Coronary artery (tissue), 2 donors: ENCODE data around the gene CLMP.
A peak's percentile ranks its signal among the peaks of the same experiment; 100 is the strongest.

ENCODE experiments used
- DNase-seq: peaks from one replicate; pipeline ENCODE4 v3.0.0-alpha.2; 2017; ENCODE audit warnings: low spot score
- H3K27ac ChIP-seq, 2 donors: fragments of 200-600 bp; sonication (generic); one replicate each; pipeline ENCODE4 v1.5.1; 2016 to 2019
- H3K4me3 ChIP-seq: fragments of 200-600 bp; sonication (generic); 2 replicates; pipeline ENCODE4 v1.5.1; 2016; ENCODE audit warnings: mild to moderate bottlenecking, moderate library complexity
- CTCF ChIP-seq: fragments of 200-600 bp; sonication (generic); IDR thresholded peaks from one replicate; pipeline ENCODE4 v1.5.1; 2019; ENCODE audit warnings: antibody characterized with exemption

CLMP gene

GRCh38 chr11:123200264-123200663, 5.2 kb upstream of the CLMP start:
- no peak for TF ChIP-seq CTCF
- Histone ChIP-seq H3K27ac (no peak overlapping the region), H3K4me3 (no peak overlapping the region)
- no peak for DNase-seq

GRCh38 chr11:123197711-123198110, 2.7 kb upstream of the CLMP start:
- Histone ChIP-seq H3K4me3 (no peak overlapping the region), H3K27ac (no peak overlapping the region)
- TF ChIP-seq CTCF: no peak
- peak; percentile 9 for DNase-seq

DNA sequence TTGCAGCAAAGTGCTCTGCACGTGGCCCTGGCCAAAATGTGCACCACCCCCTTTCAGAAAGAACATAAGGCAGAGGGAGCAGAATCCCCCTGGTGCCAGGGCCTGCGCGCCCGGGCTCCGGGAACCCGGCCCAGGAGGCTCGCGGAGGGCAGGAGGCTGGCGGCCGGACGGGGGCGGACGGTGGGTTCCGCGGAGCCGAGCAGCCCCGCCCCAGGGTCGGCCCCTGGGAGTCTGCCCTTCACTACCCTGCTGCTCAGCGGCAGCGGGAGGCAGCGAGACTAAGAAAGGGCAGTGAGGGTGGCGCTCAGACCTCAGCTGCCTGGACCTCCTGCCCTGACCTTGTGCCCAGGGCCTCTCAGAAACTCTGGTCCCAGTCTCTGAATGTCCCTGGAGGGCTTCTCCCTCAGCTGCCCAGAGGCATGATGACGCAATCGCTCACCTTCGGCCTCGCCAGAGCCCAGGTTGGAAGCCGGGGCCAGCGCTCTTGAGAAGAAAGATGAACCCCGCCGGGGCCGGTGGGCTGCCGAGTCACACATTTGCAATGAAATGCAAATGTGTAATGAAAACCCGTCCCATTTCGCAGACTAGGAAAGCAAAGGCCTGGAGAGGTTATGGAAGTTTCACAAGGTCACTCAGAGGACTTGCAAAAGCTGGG, 1.1 kb upstream of the CLMP start:
- Histone ChIP-seq H3K4me3 (peak overlapping the region; percentile 72), H3K27ac (no peak overlapping the region)
- DNase-seq: no peak
- TF ChIP-seq CTCF: no peak

DNA sequence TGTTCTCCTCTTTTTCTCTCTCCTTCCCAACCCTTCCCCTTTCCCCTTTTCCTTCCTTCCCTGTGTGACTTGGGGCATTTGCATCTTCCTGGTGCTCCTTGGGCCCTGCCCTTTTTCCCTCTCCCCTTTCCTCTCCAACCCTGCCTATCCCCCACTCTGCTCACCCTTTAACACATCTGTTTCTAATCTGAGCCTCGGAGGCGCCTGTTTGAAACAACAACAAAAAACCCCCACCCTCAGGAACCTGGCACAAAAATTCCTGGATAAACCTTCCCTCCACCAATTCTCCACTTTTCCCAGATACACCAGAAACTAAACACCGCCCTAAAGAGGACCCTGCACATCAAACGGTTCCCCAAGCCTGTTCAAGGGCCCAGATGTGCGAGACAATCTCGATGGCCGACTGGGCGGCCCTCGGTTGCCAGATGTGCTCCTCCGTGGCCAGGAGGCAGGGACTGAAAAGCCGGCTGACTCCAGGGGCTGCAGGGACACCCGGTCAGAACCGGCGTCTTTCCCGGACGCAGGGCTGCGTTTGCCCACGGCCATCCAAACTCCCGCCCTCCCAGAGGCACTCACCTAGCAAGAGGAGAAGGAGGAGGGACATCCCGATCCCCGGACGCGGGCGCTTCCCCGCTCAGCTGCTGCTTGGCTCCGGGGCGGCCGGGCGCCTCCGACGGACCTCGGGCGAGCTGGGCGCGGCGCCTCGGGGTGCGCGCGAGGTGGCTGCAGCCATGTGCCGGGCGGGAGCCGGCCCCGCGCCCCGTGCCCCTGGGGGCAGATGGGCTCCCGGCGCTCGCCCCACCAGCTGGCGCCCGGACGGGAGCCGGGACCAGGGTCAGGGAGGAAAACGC, 486 bp downstream of the CLMP start:
- TF ChIP-seq CTCF: no peak
- Histone ChIP-seq H3K27ac (peak overlapping the region in 1 of 2 donors; percentile 69), H3K4me3 (peak overlapping the region; percentile 72)
- DNase-seq: peak; percentile 71

GRCh38 chr11:123193742-123194141, 1.3 kb downstream of the CLMP start:
- Histone ChIP-seq H3K4me3 (peak overlapping the region; percentile 72), H3K27ac (peak overlapping the region in 1 of 2 donors; percentile 51)
- TF ChIP-seq CTCF: no peak
- peak; percentile 52 for DNase-seq

GRCh38 chr11:123191939-123192338, 3.1 kb downstream of the CLMP start:
- Histone ChIP-seq H3K4me3 (no peak overlapping the region), H3K27ac (no peak overlapping the region)
- no peak for TF ChIP-seq CTCF
- DNase-seq: no peak
